ENCODE data around the gene AKT1S1.

DNA sequence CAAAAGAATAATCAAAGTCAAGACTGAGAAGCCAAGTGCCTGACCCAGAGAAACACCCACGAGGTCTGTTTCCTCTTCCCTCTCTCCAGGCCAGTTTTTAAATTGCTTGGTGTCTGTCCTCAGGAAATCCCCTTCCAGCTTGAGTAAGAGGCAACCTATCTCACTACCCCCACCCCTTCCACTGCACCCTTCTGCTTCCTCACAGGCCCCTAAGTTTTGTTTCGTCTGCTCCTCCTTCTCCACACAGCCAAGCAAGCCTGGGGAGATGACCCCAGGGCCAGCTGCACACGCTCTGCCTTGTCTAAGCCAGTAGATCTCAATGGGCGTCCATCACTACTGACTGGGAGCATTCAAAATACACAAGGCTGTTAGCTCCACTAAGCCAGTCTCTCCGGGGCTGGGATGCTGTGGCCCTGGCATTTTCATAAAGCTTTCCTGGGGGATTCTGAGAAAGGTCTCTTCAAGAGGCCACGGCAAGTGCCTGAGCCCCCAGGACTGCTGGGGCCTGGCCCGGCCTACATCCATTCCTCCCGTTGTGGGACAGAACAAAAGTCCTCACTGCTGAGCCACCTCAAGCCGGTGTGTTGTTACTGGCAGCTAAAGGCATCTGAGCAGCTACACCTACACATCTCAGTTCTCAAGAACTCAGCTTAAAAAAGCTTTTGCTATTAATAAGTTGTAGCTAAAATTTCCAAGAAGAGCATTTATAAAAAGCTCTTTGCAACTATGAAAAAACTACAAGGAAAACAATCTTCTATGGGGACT, 34.4 kb upstream of the AKT1S1 start:
- TF ChIP-seq POLR2A (IDR thresholded peaks at IDR 0.05; ENCODE audit: low read depth) (no peak), EP300 (IDR thresholded peaks at IDR 0.05) (no peak)
- TF ChIP-seq, protein P1, sequence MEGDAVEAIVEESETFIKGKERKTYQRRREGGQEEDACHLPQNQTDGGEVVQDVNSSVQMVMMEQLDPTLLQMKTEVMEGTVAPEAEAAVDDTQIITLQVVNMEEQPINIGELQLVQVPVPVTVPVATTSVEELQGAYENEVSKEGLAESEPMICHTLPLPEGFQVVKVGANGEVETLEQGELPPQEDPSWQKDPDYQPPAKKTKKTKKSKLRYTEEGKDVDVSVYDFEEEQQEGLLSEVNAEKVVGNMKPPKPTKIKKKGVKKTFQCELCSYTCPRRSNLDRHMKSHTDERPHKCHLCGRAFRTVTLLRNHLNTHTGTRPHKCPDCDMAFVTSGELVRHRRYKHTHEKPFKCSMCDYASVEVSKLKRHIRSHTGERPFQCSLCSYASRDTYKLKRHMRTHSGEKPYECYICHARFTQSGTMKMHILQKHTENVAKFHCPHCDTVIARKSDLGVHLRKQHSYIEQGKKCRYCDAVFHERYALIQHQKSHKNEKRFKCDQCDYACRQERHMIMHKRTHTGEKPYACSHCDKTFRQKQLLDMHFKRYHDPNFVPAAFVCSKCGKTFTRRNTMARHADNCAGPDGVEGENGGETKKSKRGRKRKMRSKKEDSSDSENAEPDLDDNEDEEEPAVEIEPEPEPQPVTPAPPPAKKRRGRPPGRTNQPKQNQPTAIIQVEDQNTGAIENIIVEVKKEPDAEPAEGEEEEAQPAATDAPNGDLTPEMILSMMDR (IDR thresholded peaks at IDR 0.05): no peak

Measured in esophagus muscularis mucosa (tissue), 4 donors.